K562 (cell line): ENCODE measurements around the gene RBBP5. TPM values are rescaled to one million over a fixed set of nuclear protein-coding genes. Genes with fewer than 3 reads are reported as not detected.

Experiments
- ATAC-seq: fragments of 200-7000 bp; cut with Tn5 transposase; 3 replicates; pipeline ENCODE4 v1.9.1; 2020; ENCODE audit warnings: moderate library complexity
- BruUV-seq: library from RNA; stranded (reverse); fragments of 400-500 nt; replicated peaks from 2 replicates; lab custom pipeline; 2021; lab: Mats Ljungman, UMichigan
- CTCF ChIA-PET: fragments of 300-600 bp; formaldehyde crosslinking; extraction: SDS; loops from one replicate; lab custom pipeline; 2021; ENCODE audit warnings: low intra/inter-chr PET ratio; lab: Yijun Ruan, JAX
- POLR2A ChIA-PET: fragments of 300-600, 350-650 bp; sonication (Branson Sonifier 250); formaldehyde crosslinking; extraction: SDS; loops from one replicate; lab custom pipeline; 2021; ENCODE audit warnings: antibody characterized with exemption, inconsistent platforms; lab: Yijun Ruan, JAX
- DNase-seq, 4 experiments: peaks; one replicate each; pipeline versions ENCODE4 v3.0.0 to v3.0.0-alpha.2; 2011 to 2018; ENCODE audit warnings: low spot score in 3 of 4, mixed read lengths in 3 of 4; ENCODE audit errors: extremely low read depth in 1 of 4
- FAIRE-seq: peaks from 2 replicates; lab custom pipeline; 2011; peaks lifted over from hg19 to GRCh38; lab: Jason Lieb, UNC
- H2AFZ ChIP-seq: 2 replicates; pipeline ENCODE4 v1.6.0; 2011; ENCODE audit warnings: low read depth, low read length, control low read depth, inconsistent platforms
- H3K27ac ChIP-seq: fragments of 200-600 bp; 3 replicates; pipeline ENCODE4 v1.8.0; 2011; ENCODE audit warnings: low read depth, mild to moderate bottlenecking, control low read depth, inconsistent platforms, low read length, moderate library complexity, mixed read lengths; ENCODE audit errors: extremely low read depth
- H3K27me3 ChIP-seq, 2 experiments: fragments of 300-600 bp in 1 of 2; 2 replicates in 1 of 2; 3 replicates in 1 of 2; pipeline versions ENCODE4 v1.6.0 to v1.8.0; 2011; ENCODE audit warnings: inconsistent platforms in 2 of 2, low read length in 2 of 2, mild to moderate bottlenecking in 1 of 2, mixed read lengths in 1 of 2, moderate library complexity in 1 of 2; ENCODE audit not compliant: control insufficient read depth in 2 of 2, insufficient read depth in 2 of 2
- H3K36me3 ChIP-seq: fragments of 300-600 bp; 3 replicates; pipeline ENCODE4 v1.8.0; 2011; ENCODE audit warnings: mild to moderate bottlenecking, low read length, inconsistent platforms; ENCODE audit not compliant: control insufficient read depth, insufficient read depth
- H3K4me1 ChIP-seq, 2 experiments: fragments of 200-600 bp in 1 of 2; replicated peaks in 1 of 2; 2 replicates in 1 of 2; 3 replicates in 1 of 2; pipeline versions ENCODE4 v1.5.1 to v1.8.0; 2011; ENCODE audit warnings: inconsistent platforms in 2 of 2, low read length in 2 of 2, mild to moderate bottlenecking in 1 of 2, mixed read lengths in 1 of 2, moderate library complexity in 1 of 2; ENCODE audit not compliant: control insufficient read depth in 2 of 2, insufficient read depth in 2 of 2
- H3K4me2 ChIP-seq: 2 replicates; pipeline ENCODE4 v1.6.1; 2011; ENCODE audit warnings: low read length, control low read depth, inconsistent platforms, mixed read lengths; ENCODE audit not compliant: insufficient read depth
- H3K4me3 ChIP-seq: fragments of 200-600 bp; sonication (generic), shearing (Covaris generic); 2 replicates; pipeline ENCODE4 v1.5.1; 2016; ENCODE audit warnings: control low read depth, inconsistent platforms
- H3K79me2 ChIP-seq: fragments of 200-600 bp; 3 replicates; pipeline ENCODE4 v1.8.0; 2011; ENCODE audit warnings: low read length, inconsistent platforms; ENCODE audit not compliant: control insufficient read depth, insufficient read depth
- H3K9ac ChIP-seq, 2 experiments: 2 replicates each; pipeline versions ENCODE4 v1.6.0 to v1.6.1; 2011; ENCODE audit warnings: low read depth in 2 of 2, low read length in 2 of 2, control low read depth in 1 of 2, inconsistent platforms in 1 of 2, mild to moderate bottlenecking in 1 of 2, mixed read lengths in 1 of 2; ENCODE audit not compliant: insufficient read depth in 1 of 2
- H3K9me1 ChIP-seq: one replicate; pipeline ENCODE4 v1.6.0; 2011; ENCODE audit warnings: inconsistent platforms, mild to moderate bottlenecking, low read length, moderate library complexity; ENCODE audit not compliant: control insufficient read depth, insufficient read depth
- H3K9me3 ChIP-seq: replicated peaks from 2 replicates; pipeline ENCODE4 v1.5.1; 2011; ENCODE audit warnings: low read depth, low read length, inconsistent platforms; ENCODE audit not compliant: control insufficient read depth, insufficient read depth
- H4K20me1 ChIP-seq: replicated peaks from 2 replicates; pipeline ENCODE4 v1.6.1; 2011; ENCODE audit warnings: low read length, inconsistent platforms, mixed read lengths; ENCODE audit not compliant: control insufficient read depth, insufficient read depth
- BACH1 ChIP-seq: fragments of 200-800 bp; sonication (Bioruptor generic); IDR thresholded peaks from 2 replicates; pipeline ENCODE4 v1.6.1; 2016; ENCODE audit warnings: missing genetic modification characterization, missing compliant biosample characterization
- HCFC1 ChIP-seq: IDR thresholded peaks from 2 replicates; pipeline ENCODE4 v1.6.1; 2012; ENCODE audit warnings: low read depth, low read length, improper control_type of control experiment
- LEF1 ChIP-seq: fragments of 450-650 bp; IDR thresholded peaks from 2 replicates; pipeline ENCODE4 v1.6.1; 2016; ENCODE audit warnings: mild to moderate bottlenecking
- NBN ChIP-seq: fragments of 450-650 bp; IDR thresholded peaks from 2 replicates; pipeline ENCODE4 v1.6.1; 2016; ENCODE audit warnings: low read depth, mild to moderate bottlenecking
- PHB2 ChIP-seq: fragments of 450-650 bp; IDR thresholded peaks from 2 replicates; pipeline ENCODE4 v1.6.1; 2017; ENCODE audit warnings: low read depth
- RBM15 ChIP-seq: fragments of 200-400 bp; formaldehyde crosslinking; IDR thresholded peaks from 2 replicates; pipeline ENCODE4 v1.6.1; 2018; ENCODE audit warnings: mild to moderate bottlenecking, low read length, moderate library complexity; ENCODE audit not compliant: insufficient read depth
- SIN3B ChIP-seq: fragments of 450-650 bp; IDR thresholded peaks from 2 replicates; pipeline ENCODE4 v1.6.1; 2017; ENCODE audit warnings: low read depth, mild to moderate bottlenecking, moderate library complexity
- TAF15 ChIP-seq: fragments of 200-400 bp; formaldehyde crosslinking; IDR thresholded peaks from 2 replicates; pipeline ENCODE4 v1.6.1; 2017; ENCODE audit warnings: mild to moderate bottlenecking, low read depth, low read length, moderate library complexity
- ZNF232 ChIP-seq: sonication (generic); formaldehyde crosslinking; IDR thresholded peaks from 2 replicates; pipeline ENCODE4 v1.8.0; 2022; ENCODE audit warnings: mild to moderate bottlenecking, missing genetic modification reagents
- ZNF551 ChIP-seq: fragments of 250-450 bp; sonication (Bioruptor Pico); IDR thresholded peaks from 2 replicates; pipeline ENCODE4 v1.5.0; 2021; ENCODE audit warnings: mild to moderate bottlenecking, moderate library complexity
- WGBS: fragments of 100-300 bp; shearing (Covaris generic); methylation state at CpG from one replicate; pipeline ENCODE4 v1.1.6; 2016; ENCODE audit warnings: low coverage, mixed read lengths; ENCODE audit not compliant: insufficient coverage; ENCODE audit errors: missing lambda C conversion rate; 5-methylcytosine and 5-hydroxymethylcytosine counted together
- in situ Hi-C: fragments of 300-500 bp; cut with MboI; formaldehyde crosslinking; loops from 4 replicates; pipeline ENCODE4 v1.15.0; 2018; ENCODE audit warnings: inconsistent platforms, mixed read lengths
- intact Hi-C: fragments of 100-400 bp; cut with micrococcal nuclease; formaldehyde crosslinking; loops from 2 replicates; pipeline ENCODE4 v1.14.2; 2022
- polyA plus RNA-seq, 8 experiments: library from polyadenylated mRNA; depleted of rRNA in 4 of 8; stranded (reverse) in 5 of 8; unstranded in 3 of 8; fragments of >200 nt; fragmentation: Nextera tagmentation in 2 of 8; fragmentation: Illumina TruSeq in 1 of 8; extraction: Ambion mirVana in 2 of 8; extraction: Trizol in 1 of 8; gene quantifications; 2 replicates each; pipeline versions ENCODE4 v1.2.1 to v1.2.3, GENCODE V29; 2011 to 2014; ENCODE audit warnings: inconsistent platforms in 1 of 8, missing spikeins in 1 of 8
- total RNA-seq, 7 experiments: library from RNA; depleted of rRNA in 6 of 7; stranded (reverse); fragments of >200 nt in 6 of 7; fragmentation: Illumina TruSeq in 2 of 7; extraction: Trizol in 2 of 7; gene quantifications; 2 replicates each; pipeline versions ENCODE4 v1.2.1 to v1.2.3, GENCODE V29; 2011 to 2021; ENCODE audit warnings: low replicate concordance in 1 of 7
- TF ChIP-seq, protein P1 (sequence below): fragments of 250-450 bp; sonication (Bioruptor Pico); IDR thresholded peaks from 2 replicates; pipeline ENCODE4 v1.8.0; 2021; ENCODE audit warnings: borderline replicate concordance, mild to moderate bottlenecking, moderate library complexity; ENCODE audit not compliant: poor library complexity, severe bottlenecking

The RBBP5 gene
- total and polyA plus RNA-seq, 9 of the 15 experiments (the other 6 are each of a cell fraction or from before 2014, with no cell fraction given): 17.2 to 37.4 (median 28.4) TPM

DNA sequence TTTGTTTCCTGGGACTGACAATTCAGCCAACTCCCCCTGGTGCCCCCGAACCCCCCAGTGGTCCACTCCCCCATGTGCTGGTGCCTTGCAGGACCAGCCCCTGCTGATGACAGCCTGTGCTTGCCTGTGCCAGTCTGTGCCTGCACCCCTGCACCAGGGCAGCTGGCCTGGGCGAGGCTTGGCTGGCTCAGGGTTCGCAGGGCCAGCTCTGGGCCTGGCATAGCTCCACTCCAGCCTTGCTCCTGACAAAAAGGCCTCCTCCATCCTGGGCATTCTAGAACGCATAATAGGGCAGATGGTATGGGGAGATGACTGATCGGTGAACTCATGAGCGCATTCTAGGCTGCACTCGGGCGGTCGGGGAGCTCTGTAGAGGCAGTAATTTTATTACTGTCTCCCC lies 73.4 kb downstream of the RBBP5 start:
- ATAC-seq: no peak
- TF ChIP-seq ZNF551 (CRISPR knock-in tag) (no peak), LEF1 (no peak), SIN3B (no peak), BACH1 (tag) (no peak), PHB2 (no peak), NBN (no peak), TAF15 (no peak), HCFC1 (no peak), RBM15 (no peak), ZNF232 (CRISPR knock-in tag) (no peak)
- TF ChIP-seq, protein P1, sequence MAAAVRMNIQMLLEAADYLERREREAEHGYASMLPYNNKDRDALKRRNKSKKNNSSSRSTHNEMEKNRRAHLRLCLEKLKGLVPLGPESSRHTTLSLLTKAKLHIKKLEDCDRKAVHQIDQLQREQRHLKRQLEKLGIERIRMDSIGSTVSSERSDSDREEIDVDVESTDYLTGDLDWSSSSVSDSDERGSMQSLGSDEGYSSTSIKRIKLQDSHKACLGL (CRISPR knock-in tag): no peak
- Histone ChIP-seq H3K36me3 (no peaks in the 10 kb centered on the region), H3K9me3 (no peaks in the 10 kb centered on the region), H2AFZ (no peak overlapping the region), H3K4me2 (no peak overlapping the region), H3K4me1 (peaks cover 0 to 2% of the 10 kb centered on the region in 2 experiments; a peak in 1 of 5 replicates), H3K27ac (no peak overlapping the region), H3K9me1 (no peaks in the 10 kb centered on the region), H3K9ac (no peak overlapping the region), H3K27me3 (peaks cover 49 to 98% of the 10 kb centered on the region in 2 experiments; a peak in 4 of 5 replicates), H3K79me2 (no peaks in the 10 kb centered on the region), H3K4me3 (no peak overlapping the region), H4K20me1 (peaks cover 24% of the 10 kb centered on the region; the same call in 1 of the 2 replicates)
- 0% methylated on average over 9 of the region's 9 CpGs for WGBS
- in situ Hi-C loops: no loop called here
- ChIA-PET CTCF (no interaction called here), POLR2A (interaction anchor here (0.6 to 1.2 kb wide), 6 partner anchors 13 to 882 kb away, joined by 3 to 4 read pairs (median 3); partner anchors contain the start of gene RBBP5)
- FAIRE-seq: no peak
- DNase-seq: no peak
- intact Hi-C loops: no loop called here
- no TSS peak for BruUV-seq
